Activated T-cell treated with anti-CD3 and anti-CD28 coated beads, Interleukin-2, amount 50 U/mL, for 24 hours (primary cell): ENCODE measurements around the gene YDJC.
"Not testable (repeated sequence)": the region's sequence is repeated elsewhere in the genome, so short reads cannot be mapped to it uniquely, and the experiment has no call there.

ENCODE experiments used
- DNase-seq: peaks from one replicate; pipeline ENCODE4 v3.0.0-alpha.2; 2020
- H3K27ac Mint-ChIP-seq: 2 replicates; pipeline ENCODE4 v1.8.0; 2020; ENCODE audit warnings: mild to moderate bottlenecking, mixed read lengths
- H3K27me3 Mint-ChIP-seq: 2 replicates; pipeline ENCODE4 v1.8.0; 2020; ENCODE audit warnings: mixed read lengths
- H3K36me3 Mint-ChIP-seq: 2 replicates; pipeline ENCODE4 v1.8.0; 2020; ENCODE audit warnings: low read depth, mixed read lengths
- H3K4me1 Mint-ChIP-seq: 2 replicates; pipeline ENCODE4 v1.8.0; 2020; ENCODE audit warnings: low read depth, mixed read lengths
- H3K4me3 Mint-ChIP-seq: 2 replicates; pipeline ENCODE4 v1.8.0; 2020; ENCODE audit warnings: mild to moderate bottlenecking, moderate library complexity, mixed read lengths
- H3K9me3 Mint-ChIP-seq: 2 replicates; pipeline ENCODE4 v1.8.0; 2020; ENCODE audit warnings: mixed read lengths

The YDJC gene

GRCh38 chr22:21659864-21660525 lies 30.2 kb upstream of the YDJC start:
- Mint-ChIP-seq H3K4me1 (peaks cover 17% of the 10 kb centered on the region), H3K36me3 (no peaks in the 10 kb centered on the region), H3K27ac (no peak overlapping the region), H3K4me3 (no peak overlapping the region), H3K9me3 (no peaks in the 10 kb centered on the region), H3K27me3 (no peaks in the 10 kb centered on the region)
- DNase-seq: no peak

GRCh38 chr22:21657360-21658032 lies 27.7 kb upstream of the YDJC start:
- Mint-ChIP-seq H3K27me3 (no peaks in the 10 kb centered on the region), H3K4me3 (peak overlapping the region; percentile 79), H3K27ac (no peak overlapping the region), H3K36me3 (peaks cover 7% of the 10 kb centered on the region), H3K4me1 (peaks cover 16% of the 10 kb centered on the region), H3K9me3 (no peaks in the 10 kb centered on the region)
- peak; percentile 85 for DNase-seq

GRCh38 chr22:21657020-21657359 lies 27.2 kb upstream of the YDJC start:
- no peaks in the 10 kb centered on the region for H3K9me3 Mint-ChIP-seq
- no peak for DNase-seq
- peaks cover 8% of the 10 kb centered on the region for H3K36me3 Mint-ChIP-seq
- peaks cover 16% of the 10 kb centered on the region for H3K4me1 Mint-ChIP-seq
- H3K27ac Mint-ChIP-seq: no peak overlapping the region
- H3K27me3 Mint-ChIP-seq: no peaks in the 10 kb centered on the region
- H3K4me3 Mint-ChIP-seq: peak overlapping the region; percentile 37

- H3K4me3 Mint-ChIP-seq: peak overlapping the region; percentile 87
- H3K36me3 Mint-ChIP-seq: peaks cover 39% of the 10 kb centered on the region
- H3K4me1 Mint-ChIP-seq: peaks cover 30% of the 10 kb centered on the region
- DNase-seq: peak; percentile 46
- H3K27ac Mint-ChIP-seq: no peak overlapping the region
- H3K27me3 Mint-ChIP-seq: no peaks in the 10 kb centered on the region
- no peaks in the 10 kb centered on the region for H3K9me3 Mint-ChIP-seq
Measured at GRCh38 chr22:21652547-21653545, 23.0 kb upstream of the YDJC start.

- Mint-ChIP-seq H3K9me3 (no peaks in the 10 kb centered on the region), H3K4me3 (peak overlapping the region; percentile 87), H3K4me1 (peaks cover 27% of the 10 kb centered on the region)
Measured at GRCh38 chr22:21652010-21652546, 22.3 kb upstream of the YDJC start.

GRCh38 chr22:21651521-21652009 lies 21.7 kb upstream of the YDJC start:
- H3K27ac Mint-ChIP-seq: peak overlapping the region; percentile 89
- DNase-seq: no peak
- peak overlapping the region; percentile 87 for H3K4me3 Mint-ChIP-seq
- peaks cover 24% of the 10 kb centered on the region for H3K4me1 Mint-ChIP-seq
- H3K27me3 Mint-ChIP-seq: no peaks in the 10 kb centered on the region
- peaks cover 48% of the 10 kb centered on the region for H3K36me3 Mint-ChIP-seq
- no peaks in the 10 kb centered on the region for H3K9me3 Mint-ChIP-seq

More at GRCh38 chr22:21652010-21652546, 22.3 kb upstream of the YDJC start:
- Mint-ChIP-seq H3K27me3 (no peaks in the 10 kb centered on the region), H3K36me3 (peaks cover 43% of the 10 kb centered on the region), H3K27ac (peak overlapping the region; percentile 89)
- DNase-seq: peak; percentile 89

- Mint-ChIP-seq H3K9me3 (no peaks in the 10 kb centered on the region), H3K4me1 (peaks cover 24% of the 10 kb centered on the region), H3K36me3 (peaks cover 54% of the 10 kb centered on the region), H3K4me3 (peak overlapping the region; percentile 87), H3K27me3 (no peaks in the 10 kb centered on the region), H3K27ac (peak overlapping the region; percentile 89)
- DNase-seq: no peak
Measured at GRCh38 chr22:21650823-21651520, 21.1 kb upstream of the YDJC start.

- no peak overlapping the region for H3K27ac Mint-ChIP-seq
- DNase-seq: no peak
- H3K4me1 Mint-ChIP-seq: peaks cover 26% of the 10 kb centered on the region
- H3K27me3 Mint-ChIP-seq: no peaks in the 10 kb centered on the region
- H3K4me3 Mint-ChIP-seq: peak overlapping the region; percentile 87
- no peaks in the 10 kb centered on the region for H3K9me3 Mint-ChIP-seq
- peaks cover 60% of the 10 kb centered on the region for H3K36me3 Mint-ChIP-seq
Measured at GRCh38 chr22:21650280-21650679, 20.5 kb upstream of the YDJC start.

GRCh38 chr22:21646608-21647590 lies 17.1 kb upstream of the YDJC start:
- Mint-ChIP-seq H3K27me3 (no peaks in the 10 kb centered on the region), H3K36me3 (peaks cover 75% of the 10 kb centered on the region), H3K27ac (no peak overlapping the region), H3K4me3 (no peak overlapping the region), H3K9me3 (no peaks in the 10 kb centered on the region), H3K4me1 (peaks cover 40% of the 10 kb centered on the region)
- peak; percentile 77 for DNase-seq

GRCh38 chr22:21645513-21645912 lies 15.7 kb upstream of the YDJC start:
- H3K4me1 Mint-ChIP-seq: peaks cover 36% of the 10 kb centered on the region
- H3K36me3 Mint-ChIP-seq: peaks cover 68% of the 10 kb centered on the region

GRCh38 chr22:21643533-21644357 lies 13.9 kb upstream of the YDJC start:
- DNase-seq: no peak
- Mint-ChIP-seq H3K4me3 (peak overlapping the region; percentile 88), H3K27me3 (peaks cover 3% of the 10 kb centered on the region), H3K36me3 (peaks cover 52% of the 10 kb centered on the region), H3K9me3 (no peaks in the 10 kb centered on the region), H3K4me1 (peaks cover 33% of the 10 kb centered on the region), H3K27ac (peak overlapping the region; percentile 94)

More at GRCh38 chr22:21645513-21645912, 15.7 kb upstream of the YDJC start:
- not testable (repeated sequence) for H3K27ac Mint-ChIP-seq, H3K27me3 Mint-ChIP-seq, H3K4me3 Mint-ChIP-seq, DNase-seq, H3K9me3 Mint-ChIP-seq
